DMS114 treated with DMSO at 0.1 percent for 48 hours (cell line): ENCODE measurements around the gene LACTBL1.

ENCODE experiments used
- DNase-seq: peaks from one replicate; lab custom pipeline; 2025; ENCODE audit not compliant: unreplicated experiment; lab: John Stamatoyannopoulos, UW

The LACTBL1 gene

DNA sequence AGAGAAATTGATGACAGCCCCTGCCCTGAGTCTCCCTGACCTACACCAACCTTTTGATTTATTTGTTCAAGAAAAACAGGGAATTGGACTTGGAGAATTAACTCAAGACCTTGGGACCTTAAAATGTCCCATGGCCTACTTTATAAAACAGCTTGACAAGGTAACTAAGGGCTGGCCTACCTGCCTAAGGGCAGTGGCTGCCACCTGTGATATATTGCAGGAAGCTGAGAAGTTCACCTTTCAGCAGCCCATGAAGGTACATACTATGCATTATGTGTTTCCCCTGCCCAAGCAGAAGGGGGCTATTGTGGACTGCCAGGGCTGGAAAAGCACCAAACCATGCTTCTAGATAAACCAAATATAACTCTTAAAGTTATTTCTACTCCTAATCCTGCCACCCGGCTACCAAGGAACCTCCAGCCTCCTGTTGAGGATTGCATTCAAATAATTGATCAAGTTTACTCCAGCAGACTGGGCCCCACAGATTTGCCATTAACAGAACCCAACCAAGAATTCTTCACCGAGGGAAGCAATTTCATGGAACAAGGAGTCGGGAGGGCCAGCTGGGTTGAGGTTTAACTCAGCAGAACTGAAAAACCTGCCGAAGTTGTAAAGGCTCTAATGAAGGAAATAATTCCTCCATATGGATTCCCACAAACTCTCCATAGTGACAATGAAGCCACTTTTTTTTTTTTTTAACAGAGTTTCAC lies 28.2 kb downstream of the LACTBL1 start:
- no peak for DNase-seq

DNA sequence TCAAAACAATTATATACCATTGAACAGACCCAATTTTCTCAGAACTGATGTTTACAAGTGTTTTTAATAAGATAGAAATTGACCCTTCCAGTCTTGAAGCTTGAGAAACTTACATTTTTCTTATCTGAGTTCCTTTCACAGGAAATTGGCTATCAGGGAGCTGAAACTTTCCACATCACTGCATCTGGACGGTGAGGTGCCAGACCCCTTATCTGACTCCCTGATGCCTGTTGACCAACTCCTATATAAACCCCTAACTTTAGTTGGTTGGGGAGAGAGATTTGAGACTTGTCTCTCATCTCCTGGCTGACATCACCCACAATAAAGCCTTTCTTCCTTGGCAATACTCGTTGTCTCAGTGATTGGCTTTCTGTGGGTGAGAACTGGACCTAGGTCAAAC lies 31.4 kb downstream of the LACTBL1 start:
- DNase-seq: no peak

DNA sequence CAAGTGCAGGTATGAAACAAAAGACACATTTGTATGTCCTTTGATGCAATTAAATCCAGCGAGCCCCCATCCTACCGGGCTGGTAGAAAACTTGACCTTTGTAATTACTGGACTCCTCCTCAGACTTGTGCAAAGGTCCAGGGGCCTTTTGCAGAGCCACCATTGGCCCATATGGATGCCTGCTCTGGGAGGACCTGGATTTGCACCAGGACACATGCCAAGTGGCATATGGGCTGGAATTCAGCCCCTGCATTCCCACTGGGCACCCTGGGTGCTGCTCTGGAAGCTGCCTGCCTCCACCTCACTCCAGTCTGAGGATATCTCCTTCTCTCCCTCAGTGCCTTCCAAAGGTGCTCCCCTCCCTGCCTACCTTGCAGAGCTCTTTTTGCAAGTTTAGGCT lies 36.0 kb downstream of the LACTBL1 start:
- DNase-seq: no peak

DNA sequence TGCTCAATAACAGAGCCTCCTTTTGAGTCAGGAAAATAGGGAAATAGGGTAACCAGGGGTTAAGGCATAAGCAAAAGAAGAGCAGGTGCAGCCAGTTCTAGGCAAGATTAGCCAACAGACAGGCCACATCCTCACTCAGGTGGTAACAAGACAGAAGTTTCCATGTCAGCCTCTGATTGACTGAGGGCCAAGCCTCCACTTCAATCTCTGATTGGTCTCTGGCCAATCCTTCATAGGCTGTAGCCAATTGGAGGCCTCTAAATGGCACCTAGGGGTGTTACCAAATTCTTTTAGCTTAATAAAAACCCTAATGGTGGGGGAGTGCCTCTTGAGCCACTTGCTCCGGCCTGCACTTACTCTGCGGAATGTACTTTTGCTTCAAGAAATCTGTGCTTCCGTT lies 37.2 kb downstream of the LACTBL1 start:
- DNase-seq: no peak

DNA sequence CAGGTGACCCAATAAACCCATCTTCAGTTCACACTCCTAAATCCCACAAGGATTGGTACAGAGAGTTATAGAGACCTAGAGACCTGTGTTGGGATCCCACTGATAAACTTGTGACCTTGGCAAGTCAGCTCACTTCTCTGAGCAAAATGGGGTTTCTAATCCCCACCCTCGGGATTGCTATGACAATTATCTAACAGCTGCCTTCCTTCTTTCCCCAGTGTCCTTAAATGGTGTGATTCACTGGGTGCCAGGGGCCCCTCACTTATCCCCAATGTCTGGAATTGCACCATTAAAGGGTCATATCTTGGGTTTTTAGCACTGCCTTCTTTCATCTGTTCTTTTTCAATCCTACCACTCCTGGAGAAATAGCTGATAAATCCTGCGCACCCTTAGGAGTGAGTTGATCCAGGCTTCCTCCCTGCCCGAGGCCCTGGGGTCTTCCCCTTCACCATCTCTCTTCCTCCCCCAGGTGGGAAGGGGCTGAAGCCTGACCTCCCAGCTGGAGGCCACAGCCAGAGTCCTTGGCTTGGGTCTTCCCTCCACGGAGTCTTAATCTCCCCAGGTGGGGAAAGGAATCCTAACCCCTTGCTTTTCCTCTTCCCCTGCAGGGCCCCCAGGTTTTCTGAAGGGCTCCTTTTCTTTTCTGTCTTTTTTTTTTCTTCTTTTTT lies 39.7 kb downstream of the LACTBL1 start:
- no peak for DNase-seq

DNA sequence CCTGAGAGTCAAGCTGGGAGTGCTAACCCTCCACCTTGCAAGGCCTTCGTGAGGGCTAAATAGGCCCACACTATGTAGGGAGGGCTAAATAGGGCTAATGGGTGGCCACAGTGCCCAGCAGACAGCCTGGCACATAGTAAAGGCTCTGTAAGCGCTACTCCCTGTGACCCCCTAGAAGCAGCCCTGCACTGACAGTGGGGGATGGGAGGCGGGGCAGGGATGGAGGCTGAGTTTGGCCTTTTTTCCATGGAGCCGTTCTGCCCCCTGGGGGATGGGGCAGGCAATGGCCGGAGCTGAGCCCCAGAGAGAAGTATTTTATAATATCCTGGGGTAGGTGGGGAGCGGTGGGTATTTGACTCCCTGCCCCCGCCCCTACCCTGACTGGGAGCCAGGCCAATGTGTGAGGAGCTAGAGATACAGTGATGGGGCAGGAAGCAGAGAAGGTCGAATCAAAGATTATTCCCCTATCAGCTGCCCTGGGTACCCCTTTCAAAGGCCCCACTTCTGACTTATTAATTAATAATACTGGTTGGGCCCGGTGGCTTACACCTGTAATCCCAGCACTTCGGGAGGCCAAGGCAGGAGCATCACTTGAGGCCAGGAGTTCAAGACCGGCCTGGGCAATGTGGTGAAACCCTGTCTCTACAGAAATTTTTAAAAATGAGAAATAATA lies 42.3 kb downstream of the LACTBL1 start:
- DNase-seq: peak; percentile 33

DNA sequence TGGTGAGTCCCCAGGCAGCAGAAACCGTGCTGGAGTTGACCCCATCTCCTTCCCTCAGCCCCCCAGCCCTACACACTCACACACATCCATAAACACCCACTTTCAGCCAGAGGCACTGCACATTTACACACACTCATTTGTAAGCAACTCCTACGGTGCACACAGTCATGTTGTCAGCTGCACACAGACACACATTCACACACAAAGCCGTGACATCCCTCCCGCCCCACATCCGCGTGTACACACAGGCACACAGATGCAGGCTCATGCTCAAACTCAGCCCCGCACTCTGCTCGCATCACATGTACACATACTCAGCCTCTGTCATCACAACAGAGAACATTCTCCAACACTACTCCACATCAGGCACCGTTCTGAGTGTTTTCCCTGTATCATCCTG lies 47.6 kb downstream of the LACTBL1 start:
- no peak for DNase-seq

DNA sequence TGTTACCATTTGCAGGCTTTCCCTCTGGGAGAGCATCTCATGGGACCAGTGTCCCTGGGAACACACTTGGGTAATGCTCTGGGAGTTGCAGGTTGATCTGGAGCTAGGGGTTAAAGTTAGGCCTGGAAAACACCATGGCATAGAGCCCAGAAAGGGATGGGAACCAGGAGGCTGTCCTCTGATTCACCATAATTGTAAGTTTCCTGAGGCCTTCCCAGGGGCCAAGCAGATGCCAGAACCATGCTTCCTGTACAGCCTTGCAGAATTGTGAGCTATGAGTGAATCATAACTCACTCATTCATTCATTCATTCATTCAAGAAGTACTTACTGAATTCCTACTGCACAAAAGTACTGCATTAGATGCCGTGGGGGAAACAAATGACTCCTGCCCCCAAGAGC lies 50.0 kb downstream of the LACTBL1 start:
- DNase-seq: no peak

DNA sequence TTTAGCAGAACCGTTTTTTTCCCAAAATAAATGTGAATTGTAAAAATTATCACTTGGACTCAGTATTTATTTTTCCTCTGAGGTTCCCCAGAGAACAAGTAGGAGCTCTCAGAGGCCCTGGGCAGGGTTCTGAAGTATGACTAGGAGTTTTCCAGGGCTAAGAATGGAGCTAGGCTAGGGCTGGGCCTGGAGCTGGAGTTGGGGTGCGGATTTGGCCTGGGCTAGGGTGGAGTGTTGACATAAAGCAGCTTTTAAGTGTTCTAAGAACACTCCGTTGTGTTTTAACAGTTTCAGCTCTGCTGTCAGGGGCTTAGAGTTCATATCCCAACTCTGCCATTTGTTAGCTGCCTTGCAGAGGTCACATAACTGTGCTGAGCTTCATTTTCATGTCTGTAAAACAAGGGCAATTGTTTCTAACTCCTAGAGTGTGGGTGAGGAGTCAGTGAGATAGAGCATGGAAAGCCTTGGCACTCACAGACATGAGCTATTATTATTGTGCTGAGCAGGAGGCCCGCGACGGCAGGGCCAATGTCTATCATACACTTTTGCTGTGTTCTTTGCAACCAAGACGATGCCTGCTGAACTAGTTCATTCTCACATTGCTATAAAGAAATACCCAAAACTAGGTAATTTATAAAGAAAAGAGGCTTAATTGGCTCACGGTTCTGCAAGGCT lies 51.1 kb downstream of the LACTBL1 start:
- DNase-seq: no peak

DNA sequence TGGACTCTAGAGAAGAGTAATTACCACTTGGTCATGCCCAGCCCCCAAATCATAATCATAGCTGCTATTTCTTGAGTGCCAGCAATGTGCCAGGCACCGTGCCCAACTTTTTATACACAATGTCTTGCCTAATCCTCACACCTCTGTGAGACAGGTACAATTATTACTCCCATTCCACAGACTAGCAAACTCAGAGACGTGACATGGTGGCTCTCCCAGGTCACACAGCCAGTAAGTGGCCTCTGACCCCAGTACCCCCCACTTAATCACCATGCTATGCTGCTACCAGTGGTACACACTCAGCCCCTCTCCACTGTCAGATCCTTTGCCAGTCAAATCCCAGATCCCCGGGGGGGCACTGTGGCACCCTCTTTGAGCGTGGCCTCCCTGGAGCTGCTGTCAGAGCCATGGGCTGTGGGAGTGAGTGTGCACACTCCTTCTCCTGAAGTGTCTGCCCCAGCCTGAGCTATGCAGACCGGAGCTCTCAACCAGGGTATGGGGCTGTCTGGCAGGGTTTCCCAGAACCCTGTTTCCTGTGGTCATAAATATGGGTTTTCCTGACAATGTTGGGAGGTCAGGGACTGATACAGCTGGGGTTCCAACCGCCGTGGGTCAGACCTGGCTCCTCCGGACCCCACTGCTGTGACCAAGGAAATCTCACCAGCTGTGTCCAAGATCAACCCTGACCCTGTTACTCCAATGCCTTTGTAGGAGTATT lies 51.8 kb downstream of the LACTBL1 start:
- no peak for DNase-seq

DNA sequence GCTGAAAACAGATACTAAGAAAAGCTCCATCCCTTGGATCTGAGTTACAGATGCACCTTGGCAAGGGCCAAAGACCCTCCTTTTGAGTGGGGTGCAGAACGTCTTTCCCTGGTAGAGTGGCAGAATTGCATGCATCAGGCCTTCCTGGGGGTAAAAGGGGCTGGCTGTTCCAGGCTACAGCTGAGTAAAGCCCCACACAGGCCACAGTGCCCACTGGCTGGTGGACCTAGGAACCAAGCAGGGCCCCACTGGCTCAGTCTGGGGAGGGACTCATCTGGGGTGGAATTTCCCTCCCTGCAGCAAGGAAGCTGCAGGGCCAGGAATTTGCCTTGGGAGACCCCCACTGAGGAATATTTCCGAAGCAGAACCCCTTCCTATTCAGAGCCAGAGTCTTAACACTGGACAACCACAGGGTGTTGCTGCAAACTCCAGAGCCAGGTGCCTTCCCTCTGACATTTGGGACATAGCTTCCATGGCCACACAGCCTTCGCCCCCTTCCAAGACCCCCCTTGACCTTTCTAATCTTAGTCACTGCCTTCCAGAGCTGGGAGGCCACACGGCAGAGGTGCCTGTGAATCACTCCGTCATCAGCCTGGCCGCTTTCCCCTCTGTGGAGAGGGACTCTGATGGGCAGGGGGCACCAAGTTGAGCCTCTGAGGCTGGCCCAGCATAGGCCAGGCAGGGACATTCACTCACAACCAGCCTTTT lies 52.5 kb downstream of the LACTBL1 start:
- DNase-seq: no peak

DNA sequence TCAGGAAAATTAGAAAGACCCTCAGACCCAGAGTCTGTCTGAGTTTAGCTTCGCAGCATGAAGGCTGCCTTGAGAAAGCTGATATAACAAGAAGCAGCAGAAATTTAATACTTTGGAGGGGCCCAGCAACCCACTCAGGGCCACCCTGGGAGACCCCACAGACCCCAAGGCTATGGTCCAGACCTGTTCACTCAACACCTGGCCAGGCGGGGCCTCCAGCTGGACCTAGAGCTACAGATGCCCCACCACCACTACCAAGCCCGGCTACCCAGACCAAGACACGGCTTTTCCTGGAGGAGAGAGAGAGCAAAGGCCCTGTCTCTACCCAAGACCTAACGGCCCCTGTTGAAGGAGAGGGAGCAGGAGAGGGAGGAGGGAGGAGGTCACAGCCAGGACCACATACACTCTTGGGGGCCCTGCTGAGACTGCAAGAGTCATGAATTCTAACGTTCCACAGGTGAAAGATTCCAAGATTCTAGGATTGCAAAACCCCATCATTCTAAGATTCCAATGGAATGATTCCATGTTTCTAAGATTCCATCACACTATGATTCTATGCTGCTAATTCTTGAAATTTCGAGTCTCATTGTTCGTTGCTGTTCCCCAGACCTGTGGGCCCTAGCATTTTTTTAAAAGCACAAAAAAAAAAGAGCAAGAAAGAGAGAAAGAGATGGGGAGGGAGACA lies 53.2 kb downstream of the LACTBL1 start:
- DNase-seq: no peak

DNA sequence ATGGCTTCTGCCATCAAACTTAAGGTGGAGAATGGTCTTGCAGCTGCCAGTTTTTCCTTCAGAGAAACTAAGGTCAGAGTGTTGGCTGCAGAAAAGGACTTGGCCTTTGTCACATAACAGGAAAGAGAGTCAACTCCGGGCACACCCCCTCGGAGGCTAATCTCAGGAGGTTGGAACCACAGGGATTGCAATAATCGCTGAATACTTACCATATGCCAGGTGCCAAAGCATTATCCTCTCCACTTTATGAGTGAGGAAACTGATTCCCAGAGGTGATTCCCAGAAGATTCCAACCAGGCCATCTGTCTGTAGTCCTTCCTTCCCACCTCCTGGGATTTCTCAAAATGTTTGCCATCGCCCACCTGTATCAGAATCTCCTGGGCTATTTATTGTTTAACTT lies 54.0 kb downstream of the LACTBL1 start:
- DNase-seq: no peak

DNA sequence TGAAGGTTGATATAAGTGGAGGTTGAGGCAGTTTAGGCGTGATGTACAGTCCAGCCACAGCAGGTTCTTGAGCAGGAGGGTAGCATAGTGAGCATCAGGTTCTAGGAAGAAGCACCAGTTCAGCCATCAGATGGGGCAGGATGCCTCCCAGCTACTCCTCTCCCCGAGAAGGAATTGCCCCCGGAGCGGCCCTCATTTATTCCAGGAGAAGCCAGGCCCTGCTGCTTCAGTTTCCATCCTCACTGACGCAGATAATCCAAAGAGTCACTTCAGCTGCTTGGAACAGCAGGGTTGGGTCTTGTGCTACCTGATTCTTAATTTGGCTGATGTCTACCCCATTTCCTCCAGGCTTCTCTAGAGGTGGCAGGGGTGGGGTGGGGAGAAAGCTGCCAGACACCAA lies 54.7 kb downstream of the LACTBL1 start:
- DNase-seq: no peak

DNA sequence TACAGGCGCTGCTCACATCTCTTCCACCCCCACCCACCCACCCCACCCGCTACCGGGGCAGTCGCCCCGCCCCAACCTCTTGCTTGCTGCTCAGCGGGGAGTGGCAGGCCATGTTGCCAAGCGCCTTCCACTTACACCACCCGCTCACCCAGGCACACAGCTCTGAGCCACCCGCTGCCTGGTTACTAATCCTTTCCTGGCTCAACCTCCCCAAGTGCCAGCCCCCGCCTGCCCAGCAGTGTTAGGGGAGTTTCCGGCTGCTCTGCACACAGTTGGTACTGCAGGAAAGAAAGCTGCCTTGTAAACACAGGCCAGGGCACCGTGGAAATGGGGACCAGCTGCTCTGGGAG lies 56.2 kb downstream of the LACTBL1 start:
- DNase-seq: no peak

DNA sequence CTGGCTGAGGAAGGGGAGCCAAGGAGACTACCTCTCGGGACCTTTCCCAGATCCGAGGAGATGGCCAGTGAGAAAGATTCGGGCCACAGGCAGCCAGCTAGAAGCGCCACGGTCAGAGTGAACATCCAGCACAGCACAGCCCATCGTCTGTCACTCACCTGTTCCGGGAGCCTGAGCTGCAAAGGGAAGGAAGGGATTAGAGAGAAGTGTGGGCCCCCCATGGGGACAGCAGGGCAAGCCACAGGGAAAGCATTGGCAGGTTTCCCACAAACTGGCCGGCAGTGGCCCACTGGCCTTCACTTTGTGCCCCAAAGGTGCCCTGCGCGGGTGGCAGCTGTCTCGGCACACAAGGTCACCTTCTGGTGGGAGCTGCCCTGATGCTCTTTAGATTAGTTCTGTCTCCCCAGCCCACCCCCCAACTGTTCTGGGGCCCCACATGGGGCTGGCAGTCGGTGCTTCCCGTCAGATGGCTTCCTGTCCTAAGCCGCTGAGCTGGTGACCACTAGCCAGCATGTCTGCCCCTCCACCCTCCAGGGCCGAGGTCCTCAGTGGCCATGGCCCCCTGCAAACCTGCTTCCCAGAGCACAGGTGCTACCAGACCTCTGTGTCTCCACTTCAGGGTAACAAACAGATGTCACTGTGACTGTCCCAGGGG lies 56.7 kb downstream of the LACTBL1 start:
- no peak for DNase-seq

DNA sequence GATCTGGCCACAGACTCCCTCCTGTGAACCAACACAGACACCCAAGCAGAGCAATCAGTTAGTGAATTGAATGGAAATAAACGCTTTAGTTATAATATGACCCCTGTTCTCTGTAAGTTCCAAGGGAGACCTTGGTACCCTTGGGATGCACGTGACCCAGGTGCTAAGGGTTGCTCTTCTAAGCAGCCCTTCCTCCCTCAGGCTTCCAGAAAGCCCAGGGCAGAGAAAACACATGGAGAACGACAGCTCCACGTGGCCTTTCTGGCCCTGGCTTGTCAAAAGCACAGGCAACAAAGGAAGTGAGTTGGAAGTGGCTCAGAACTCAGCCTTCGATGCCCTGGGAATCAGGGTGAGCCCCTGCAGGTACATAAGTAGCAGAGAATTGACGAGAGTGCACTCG lies 57.4 kb downstream of the LACTBL1 start:
- no peak for DNase-seq

DNA sequence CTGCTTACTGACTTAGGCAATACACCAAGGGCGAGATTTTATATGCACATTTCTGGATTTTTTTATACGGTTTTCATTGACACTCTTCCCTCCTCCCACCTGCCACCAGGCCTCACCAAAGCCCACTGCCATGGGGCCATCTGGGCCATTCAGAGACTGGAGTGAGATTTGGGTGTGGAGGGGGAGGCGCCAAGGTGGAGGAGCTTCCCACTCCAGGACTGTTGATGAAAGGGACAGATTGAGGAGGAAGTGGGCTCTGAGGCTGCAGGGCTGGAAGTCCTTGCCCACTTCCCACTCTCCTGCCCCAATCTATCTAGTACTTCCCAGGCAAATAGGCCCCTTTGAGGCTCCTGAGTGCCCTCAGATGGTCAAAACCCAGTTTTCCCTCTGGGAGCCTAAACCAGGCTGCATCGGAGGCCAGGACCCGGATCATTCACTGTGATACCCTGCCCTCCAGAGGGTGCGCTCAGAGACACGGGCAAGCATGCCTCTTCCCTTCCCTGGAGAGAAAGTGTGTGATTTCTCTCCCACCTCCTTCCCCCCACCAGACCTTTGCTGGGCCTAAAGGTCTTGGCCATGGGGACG lies 57.9 kb downstream of the LACTBL1 start:
- no peak for DNase-seq

DNA sequence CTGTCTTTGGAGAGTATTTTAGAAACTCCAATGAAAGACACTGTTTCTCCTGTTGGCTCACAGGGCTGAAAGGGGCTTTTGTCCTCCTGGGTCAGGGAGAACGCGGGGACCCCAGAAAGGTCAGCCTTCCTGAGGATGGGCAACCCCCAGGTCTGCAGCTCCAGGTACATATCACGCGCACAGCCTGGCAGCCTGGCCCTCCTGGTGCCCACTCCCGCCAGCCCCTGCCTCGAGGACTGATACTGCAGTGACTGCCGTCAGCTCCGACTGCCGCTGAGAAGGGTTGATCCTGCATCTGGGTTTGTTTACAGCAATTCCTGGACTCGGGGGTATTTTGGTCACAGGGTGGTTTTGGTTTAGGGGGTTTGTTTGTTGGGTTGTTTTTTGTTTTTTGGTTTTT lies 58.5 kb downstream of the LACTBL1 start:
- no peak for DNase-seq
